A549 (cell line): Measurements from ENCODE around the gene CR2. TPM values are rescaled to one million over a fixed set of nuclear protein-coding genes. Genes with fewer than 3 reads are reported as not detected.

Experiments
- ATAC-seq, 2 experiments: fragments of 200-7000 bp in 1 of 2; fragments of >200 bp in 1 of 2; cut with Nextera tagmentation in 1 of 2; cut with Tn5 transposase in 1 of 2; 3 replicates each; pipeline versions ENCODE4 v1.8.0 to v1.9.1; 2018 to 2020; ENCODE audit warnings: mild to moderate bottlenecking in 1 of 2, moderate library complexity in 1 of 2
- CTCF ChIA-PET: fragments of 300-600 bp; sonication (Branson Sonifier 250); formaldehyde crosslinking; extraction: SDS; loops from one replicate; lab custom pipeline; 2021; ENCODE audit warnings: antibody characterized with exemption, inconsistent platforms; lab: Yijun Ruan, JAX
- POLR2A ChIA-PET: fragments of 350-600 bp; formaldehyde crosslinking; extraction: SDS; loops from one replicate; lab custom pipeline; 2021; ENCODE audit warnings: antibody characterized with exemption, inconsistent platforms; lab: Yijun Ruan, JAX
- DNase-seq, 2 experiments: peaks; one replicate each; pipeline versions ENCODE4 v3.0.0 to v3.0.0-alpha.2; 2011 to 2016; ENCODE audit warnings: low read depth in 1 of 2, low spot score in 1 of 2
- FAIRE-seq: peaks from 2 replicates; lab custom pipeline; 2011; peaks lifted over from hg19 to GRCh38; lab: Jason Lieb, UNC
- H3K27ac ChIP-seq, 2 experiments: fragments of >200 bp; sonication (Bioruptor Twin); formaldehyde crosslinking; 3 replicates each; pipeline ENCODE4 v1.5.1; 2016 to 2017
- H3K4me1 ChIP-seq: fragments of >200 bp; sonication (Bioruptor Twin); formaldehyde crosslinking; 3 replicates; pipeline ENCODE4 v1.6.1; 2016
- H3K4me2 ChIP-seq: fragments of >200 bp; sonication (Bioruptor Twin); formaldehyde crosslinking; 3 replicates; pipeline ENCODE4 v1.6.1; 2016
- H3K4me3 ChIP-seq: fragments of >200 bp; sonication (Bioruptor Twin); formaldehyde crosslinking; 3 replicates; pipeline ENCODE4 v1.5.1; 2016
- H3K9me3 ChIP-seq: fragments of >200 bp; sonication (Bioruptor Twin); formaldehyde crosslinking; 3 replicates; pipeline ENCODE4 v1.6.1; 2016
- BCL3 ChIP-seq: fragments of >200 bp; sonication (Bioruptor Twin); formaldehyde crosslinking; IDR thresholded peaks from 3 replicates; pipeline ENCODE4 v1.6.1; 2016
- CEBPB ChIP-seq, 2 experiments: fragments of >200 bp in 1 of 2; sonication (Bioruptor Twin) in 1 of 2; formaldehyde crosslinking in 1 of 2; IDR thresholded peaks; 2 replicates each; pipeline ENCODE4 v1.6.1; 2012 to 2016
- EHF ChIP-seq: fragments of 250-450 bp; sonication (Bioruptor Pico); IDR thresholded peaks from 2 replicates; pipeline ENCODE4 v1.5.0; 2020; ENCODE audit warnings: mild to moderate bottlenecking
- ELK1 ChIP-seq: fragments of 150-350 bp; IDR thresholded peaks from 2 replicates; pipeline ENCODE4 v1.6.1; 2014; ENCODE audit warnings: low read depth, mild to moderate bottlenecking, low read length
- EP300 ChIP-seq, 2 experiments: fragments of >200 bp; sonication (Bioruptor Twin); formaldehyde crosslinking; IDR thresholded peaks; 2 replicates in 1 of 2; 3 replicates in 1 of 2; pipeline ENCODE4 v1.6.1; 2016 to 2017
- FOSB ChIP-seq: fragments of 250-450 bp; sonication (Bioruptor Pico); IDR thresholded peaks from 2 replicates; pipeline ENCODE4 v1.5.0; 2020; ENCODE audit warnings: mild to moderate bottlenecking, moderate library complexity
- JUN ChIP-seq, 2 experiments: fragments of >200 bp; sonication (Bioruptor Twin); formaldehyde crosslinking; IDR thresholded peaks; 2 replicates in 1 of 2; 3 replicates in 1 of 2; pipeline ENCODE4 v1.6.1; 2016 to 2017
- KDM5A ChIP-seq: fragments of 200-600 bp; sonication (generic); IDR thresholded peaks from 2 replicates; pipeline ENCODE4 v1.6.1; 2016; ENCODE audit warnings: antibody characterized with exemption, mild to moderate bottlenecking
- MAX ChIP-seq: IDR thresholded peaks from 2 replicates; pipeline ENCODE4 v1.6.1; 2012
- POLR2AphosphoS2 ChIP-seq: conservative IDR thresholded peaks from 2 replicates; pipeline ENCODE4 v1.6.1; 2012; ENCODE audit warnings: low read length, improper control_type of control experiment, inconsistent platforms
- RNF2 ChIP-seq: fragments of 200-600 bp; sonication (generic); IDR thresholded peaks from 2 replicates; pipeline ENCODE4 v1.6.1; 2016; ENCODE audit warnings: low read depth, mild to moderate bottlenecking, antibody characterized with exemption, moderate library complexity, borderline replicate concordance
- SREBF2 ChIP-seq: fragments of 450-650 bp; IDR thresholded peaks from 2 replicates; pipeline ENCODE4 v1.6.1; 2014; ENCODE audit warnings: mild to moderate bottlenecking, moderate library complexity
- TP53 ChIP-seq: fragments of 250-450 bp; sonication (Bioruptor Pico); IDR thresholded peaks from 2 replicates; pipeline ENCODE4 v1.5.0; 2021; ENCODE audit warnings: mild to moderate bottlenecking, moderate library complexity
- ZFP36 ChIP-seq: fragments of 450-650 bp; IDR thresholded peaks from 2 replicates; pipeline ENCODE4 v1.6.1; 2014; ENCODE audit warnings: borderline replicate concordance; ENCODE audit not compliant: partially characterized antibody
- ZNF302 ChIP-seq: fragments of 250-450 bp; sonication (Bioruptor Pico); IDR thresholded peaks from 2 replicates; pipeline ENCODE4 v1.9.0; 2021; ENCODE audit warnings: inconsistent platforms, mild to moderate bottlenecking, moderate library complexity
- WGBS: methylation state at CpG from one replicate; pipeline ENCODE4 v1.1.6; 2017; ENCODE audit errors: missing lambda C conversion rate; 5-methylcytosine and 5-hydroxymethylcytosine counted together
- polyA plus RNA-seq, 4 experiments: library from polyadenylated mRNA; depleted of rRNA in 3 of 4; stranded (reverse); fragments of >200 nt; fragmentation: RNase III in 1 of 4; extraction: RNeasy Plus Mini Kit Qiagen cat#74134 plus additional on column Dnase treatment in 1 of 4; gene quantifications; 2 replicates in 3 of 4; 3 replicates in 1 of 4; pipeline ENCODE4 v1.2.3, GENCODE V29; 2011 to 2017
- TF ChIP-seq, protein P1 (sequence below): fragments of >200 bp; sonication (Bioruptor Twin); formaldehyde crosslinking; IDR thresholded peaks from 2 replicates; pipeline ENCODE4 v1.6.1; 2016
- TF ChIP-seq, protein P2 (sequence below): fragments of >200 bp; sonication (Bioruptor Twin); formaldehyde crosslinking; IDR thresholded peaks from 3 replicates; pipeline ENCODE4 v1.5.1; 2016
- TF ChIP-seq, protein P3 (sequence below): IDR thresholded peaks from 2 replicates; pipeline ENCODE4 v1.6.1; 2012

Gene CR2
- polyA plus RNA-seq, 2 of the 4 experiments (the other 2 are of a cell fraction): not detected

GRCh38 chr1:207405814-207406213, 48.3 kb upstream of the CR2 start:
- CTCF ChIA-PET: interaction anchor here (0.7 to 5.2 kb wide), 31 partner anchors 8 to 928 kb away, joined by 3 to 94 read pairs (median 5); partner anchors contain the start of gene CD55
- POLR2A ChIA-PET: interaction anchor here (2.0 kb wide), 1 partner anchor 84 kb away, joined by 15 read pairs; the partner anchor contains the start of gene CD55
- no peak for ATAC-seq
- H3K4me3 ChIP-seq: no peak overlapping the region
- H3K4me2 ChIP-seq: no peak overlapping the region
- H3K4me1 ChIP-seq: no peaks in the 10 kb centered on the region; the same call in 2 of the 3 replicates
- H3K9me3 ChIP-seq: no peaks in the 10 kb centered on the region
- no peak for FAIRE-seq
- DNase-seq: no peak
- TF ChIP-seq TP53 (CRISPR knock-in tag) (no peak), MAX (no peak), ELK1 (no peak)
- no peak overlapping the region for H3K27ac ChIP-seq

- Histone ChIP-seq H3K4me3 (no peak overlapping the region), H3K27ac (peak overlapping the region in 1 of 2 experiments; percentile 25; a peak in 1 of 6 replicates), H3K4me2 (no peak overlapping the region), H3K9me3 (no peaks in the 10 kb centered on the region), H3K4me1 (no peaks in the 10 kb centered on the region; the same call in 2 of the 3 replicates)
- no peak for DNase-seq
- no peak for FAIRE-seq
- WGBS: 5% methylated on average over 1 of the region's 1 CpG
- CTCF ChIA-PET: interaction anchor here (1.2 to 5.2 kb wide), 5 partner anchors 86 to 358 kb away, joined by 3 to 94 read pairs (median 3); partner anchors contain the start of gene CD55
- TF ChIP-seq CEBPB (IDR thresholded peaks at IDR 0.05) (peak; percentile 48 to 71; a peak in 2 of 4 replicates), KDM5A (no peak)
- POLR2A ChIA-PET: no interaction called here
- no peak for ATAC-seq
Observed at GRCh38 chr1:207407655-207408260, 46.4 kb upstream of the CR2 start.

- FAIRE-seq: no peak
- H3K4me3 ChIP-seq: no peak overlapping the region
- TF ChIP-seq JUN (IDR thresholded peaks at IDR 0.05): no peak
- no peak for TF ChIP-seq BCL3
- TF ChIP-seq, all 56 proteins: peak for 0
- 42% methylated on average over 2 of the region's 2 CpGs for WGBS
- Histone ChIP-seq H3K4me1 (no peaks in the 10 kb centered on the region; the same call in 2 of the 3 replicates), H3K4me2 (no peak overlapping the region), H3K27ac (no peak overlapping the region), H3K9me3 (no peaks in the 10 kb centered on the region)
- no peak for ATAC-seq
- no peak for DNase-seq
- CTCF ChIA-PET: interaction anchor here (1.2 to 1.6 kb wide), 2 partner anchors 8 to 9 kb away, joined by 3 to 5 read pairs; no protein-coding TSS in a partner anchor
- POLR2A ChIA-PET: no interaction called here
Observed at GRCh38 chr1:207412845-207413244, 41.3 kb upstream of the CR2 start.

DNA sequence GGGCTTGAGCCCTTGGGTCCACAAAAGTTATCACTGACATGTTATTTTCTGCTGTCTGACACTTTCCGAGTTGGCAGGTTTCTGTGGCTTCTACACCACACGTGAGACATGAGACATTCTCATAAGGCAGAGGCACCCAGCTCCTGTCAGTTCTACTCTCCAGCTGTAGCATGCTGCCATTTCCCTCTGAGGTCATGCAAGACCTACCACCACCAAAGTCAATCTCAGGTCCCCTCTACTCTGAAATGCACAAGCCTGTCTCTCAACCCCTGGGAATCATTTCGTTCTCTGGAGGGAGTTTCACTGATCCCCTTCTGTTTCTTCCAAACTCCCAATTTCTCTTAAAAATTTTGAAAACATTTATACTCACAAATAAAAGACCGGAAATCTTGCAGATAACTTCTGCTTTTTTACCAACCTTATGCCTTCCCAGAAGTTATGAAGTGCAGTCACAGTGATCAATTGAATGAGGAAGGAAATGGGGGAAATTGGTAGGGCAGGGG, 39.5 kb upstream of the CR2 start:
- TF ChIP-seq EHF: no peak
- no peak for TF ChIP-seq ZFP36
- Histone ChIP-seq H3K27ac (no peak overlapping the region), H3K4me1 (no peaks in the 10 kb centered on the region), H3K4me2 (no peak overlapping the region), H3K4me3 (no peak overlapping the region), H3K9me3 (no peaks in the 10 kb centered on the region)
- DNase-seq (no peak), ATAC-seq (no peak), FAIRE-seq (no peak)
- POLR2A ChIA-PET: no interaction called here
- CTCF ChIA-PET: no interaction called here
- 37% methylated on average over 4 of the region's 4 CpGs for WGBS

DNA sequence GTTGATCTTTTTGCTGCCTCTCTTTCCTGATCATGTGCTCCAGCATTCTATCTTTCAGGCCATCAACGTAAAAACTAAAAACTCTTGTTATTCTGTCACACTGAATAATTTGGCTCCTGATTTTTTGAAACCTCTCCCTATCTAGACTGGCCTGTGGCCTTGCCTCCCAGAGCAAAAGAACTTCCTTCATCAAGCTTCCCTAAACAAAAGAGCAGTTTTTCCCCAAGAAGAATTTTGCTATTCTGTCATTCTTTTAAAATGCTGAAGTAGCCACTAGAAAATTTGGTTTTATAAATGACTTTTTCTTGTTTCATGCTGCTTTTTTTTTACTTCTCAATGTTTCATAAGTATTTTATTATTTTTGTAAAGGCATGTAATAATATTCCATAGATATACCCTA, 37.1 kb upstream of the CR2 start:
- H3K4me2 ChIP-seq: no peak overlapping the region
- H3K27ac ChIP-seq: no peak overlapping the region
- no peaks in the 10 kb centered on the region for H3K4me1 ChIP-seq
- 57% methylated on average over 1 of the region's 1 CpG for WGBS
- POLR2A ChIA-PET: interaction anchor here (0.7 kb wide), 1 partner anchor 96 kb away, joined by 4 read pairs; no protein-coding TSS in a partner anchor
- FAIRE-seq (no peak), DNase-seq (no peak), ATAC-seq (no peak)
- CTCF ChIA-PET: interaction anchor here (1.9 to 4.7 kb wide), 2 partner anchors 11 to 12 kb away, joined by 4 to 21 read pairs; no protein-coding TSS in a partner anchor
- H3K9me3 ChIP-seq: no peaks in the 10 kb centered on the region; the same call in 2 of the 3 replicates
- no peak overlapping the region for H3K4me3 ChIP-seq
- TF ChIP-seq, protein P1, sequence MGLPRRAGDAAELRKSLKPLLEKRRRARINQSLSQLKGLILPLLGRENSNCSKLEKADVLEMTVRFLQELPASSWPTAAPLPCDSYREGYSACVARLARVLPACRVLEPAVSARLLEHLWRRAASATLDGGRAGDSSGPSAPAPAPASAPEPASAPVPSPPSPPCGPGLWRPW: no peak
- no peak for TF ChIP-seq POLR2AphosphoS2
- TF ChIP-seq, protein P2, sequence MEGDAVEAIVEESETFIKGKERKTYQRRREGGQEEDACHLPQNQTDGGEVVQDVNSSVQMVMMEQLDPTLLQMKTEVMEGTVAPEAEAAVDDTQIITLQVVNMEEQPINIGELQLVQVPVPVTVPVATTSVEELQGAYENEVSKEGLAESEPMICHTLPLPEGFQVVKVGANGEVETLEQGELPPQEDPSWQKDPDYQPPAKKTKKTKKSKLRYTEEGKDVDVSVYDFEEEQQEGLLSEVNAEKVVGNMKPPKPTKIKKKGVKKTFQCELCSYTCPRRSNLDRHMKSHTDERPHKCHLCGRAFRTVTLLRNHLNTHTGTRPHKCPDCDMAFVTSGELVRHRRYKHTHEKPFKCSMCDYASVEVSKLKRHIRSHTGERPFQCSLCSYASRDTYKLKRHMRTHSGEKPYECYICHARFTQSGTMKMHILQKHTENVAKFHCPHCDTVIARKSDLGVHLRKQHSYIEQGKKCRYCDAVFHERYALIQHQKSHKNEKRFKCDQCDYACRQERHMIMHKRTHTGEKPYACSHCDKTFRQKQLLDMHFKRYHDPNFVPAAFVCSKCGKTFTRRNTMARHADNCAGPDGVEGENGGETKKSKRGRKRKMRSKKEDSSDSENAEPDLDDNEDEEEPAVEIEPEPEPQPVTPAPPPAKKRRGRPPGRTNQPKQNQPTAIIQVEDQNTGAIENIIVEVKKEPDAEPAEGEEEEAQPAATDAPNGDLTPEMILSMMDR: no peak
- no peak for TF ChIP-seq ELK1
- TF ChIP-seq ZNF302 (CRISPR knock-in tag): no peak
- TF ChIP-seq, protein P3, sequence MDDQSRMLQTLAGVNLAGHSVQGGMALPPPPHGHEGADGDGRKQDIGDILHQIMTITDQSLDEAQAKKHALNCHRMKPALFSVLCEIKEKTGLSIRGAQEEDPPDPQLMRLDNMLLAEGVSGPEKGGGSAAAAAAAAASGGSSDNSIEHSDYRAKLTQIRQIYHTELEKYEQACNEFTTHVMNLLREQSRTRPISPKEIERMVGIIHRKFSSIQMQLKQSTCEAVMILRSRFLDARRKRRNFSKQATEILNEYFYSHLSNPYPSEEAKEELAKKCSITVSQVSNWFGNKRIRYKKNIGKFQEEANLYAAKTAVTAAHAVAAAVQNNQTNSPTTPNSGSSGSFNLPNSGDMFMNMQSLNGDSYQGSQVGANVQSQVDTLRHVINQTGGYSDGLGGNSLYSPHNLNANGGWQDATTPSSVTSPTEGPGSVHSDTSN: no peak
- no peak for TF ChIP-seq EP300 (IDR thresholded peaks at IDR 0.05)
- TF ChIP-seq FOSB: no peak
- no peak for TF ChIP-seq SREBF2
- no peak for TF ChIP-seq RNF2
